Measurements from ENCODE around the gene TCFL5. TPM values are rescaled to one million over a fixed set of nuclear protein-coding genes. Genes with fewer than 3 reads are reported as not detected.

TCFL5 gene
- total RNA-seq, result 10 to 100 TPM; 15.3 to 26.6 (median 20.6) TPM

GRCh38 chr20:62861726-62862336 is at the start of gene TCFL5:
TCFL5 (minus strand) TSS chr20:62861822; CDS start chr20:62861670, 152 bp downstream.
- intact Hi-C loops (cut with DNase I), result loop anchor here (2.0 kb wide), 1 partner anchor 55 kb away; no protein-coding TSS in a partner anchor
- H3K36me3 ChIP-seq, result peaks cover 5 to 7% of the 10 kb centered on the region in 2 donors
- WGBS, 2 donors, result 53 to 57% methylated on average over 1 to 11 of the region's 70 CpGs
- peaks cover 17 to 26% of the 10 kb centered on the region in 2 donors for H3K4me1 ChIP-seq
- TF ChIP-seq CTCF (IDR thresholded peaks at IDR 0.05), result no peak
- no peak for TF ChIP-seq POLR2A (IDR thresholded peaks at IDR 0.05)
- H3K27ac ChIP-seq, result peak within 1 kb of the TSS in 2 of 3 donors; percentile 48 to 62
- peak within 1 kb of the TSS in 1 of 3 donors; percentile 38 for H3K4me3 ChIP-seq (replicated peaks in 1 of 3)
- no peaks in the 10 kb centered on the region for H3K27me3 ChIP-seq
- peak; percentile 79 to 80 for DNase-seq
- H3K9me3 ChIP-seq, result no peaks in the 10 kb centered on the region

- Histone ChIP-seq H3K36me3 (peaks cover 56 to 61% of the 10 kb centered on the region in 2 donors), H3K27ac (no peak overlapping the region), H3K4me1 (peaks cover 9% of the 10 kb centered on the region in 2 donors), H3K27me3 (no peaks in the 10 kb centered on the region), H3K9me3 (no peaks in the 10 kb centered on the region), H3K4me3 (replicated peaks in 1 of 3) (no peak overlapping the region)
- no peak for DNase-seq
- intact Hi-C loops (cut with DNase I), result no loop called here
- 95 to 96% methylated on average over 44 to 45 of the region's 45 CpGs for WGBS, 2 donors
- TF ChIP-seq CTCF (IDR thresholded peaks at IDR 0.05) (no peak), POLR2A (IDR thresholded peaks at IDR 0.05) (no peak)
Measured at GRCh38 chr20:62910777-62911497, 49.3 kb upstream of the TCFL5 start.

GRCh38 chr20:62910217-62910766 is 48.7 kb upstream of the TCFL5 start:
- no peaks in the 10 kb centered on the region for H3K9me3 ChIP-seq
- no peaks in the 10 kb centered on the region for H3K27me3 ChIP-seq
- DNase-seq, result no peak
- H3K4me3 ChIP-seq (replicated peaks in 1 of 3), result no peak overlapping the region
- H3K36me3 ChIP-seq, result peaks cover 62 to 67% of the 10 kb centered on the region in 2 donors
- H3K27ac ChIP-seq, result no peak overlapping the region
- H3K4me1 ChIP-seq, result peaks cover 9% of the 10 kb centered on the region in 2 donors
- intact Hi-C loops (cut with DNase I), result no loop called here
- 92 to 94% methylated on average over 11 of the region's 11 CpGs for WGBS, 2 donors
- TF ChIP-seq CTCF (IDR thresholded peaks at IDR 0.05) (no peak), POLR2A (IDR thresholded peaks at IDR 0.05) (no peak)

GRCh38 chr20:62908971-62909791 is 47.6 kb upstream of the TCFL5 start:
- H3K9me3 ChIP-seq, result no peaks in the 10 kb centered on the region
- no peak overlapping the region for H3K4me3 ChIP-seq (replicated peaks in 1 of 3)
- TF ChIP-seq CTCF (IDR thresholded peaks at IDR 0.05) (no peak), POLR2A (IDR thresholded peaks at IDR 0.05) (no peak)
- no peak for DNase-seq
- intact Hi-C loops (cut with DNase I), result no loop called here
- H3K36me3 ChIP-seq, result peaks cover 70 to 78% of the 10 kb centered on the region in 2 donors
- no peak overlapping the region for H3K27ac ChIP-seq
- no peaks in the 10 kb centered on the region for H3K27me3 ChIP-seq
- WGBS, 2 donors, result 89% methylated on average over 18 of the region's 18 CpGs
- H3K4me1 ChIP-seq, result peaks cover 2 to 4% of the 10 kb centered on the region in 2 donors
